ENCODE data around the gene NEDD4L.

Gene NEDD4L

DNA sequence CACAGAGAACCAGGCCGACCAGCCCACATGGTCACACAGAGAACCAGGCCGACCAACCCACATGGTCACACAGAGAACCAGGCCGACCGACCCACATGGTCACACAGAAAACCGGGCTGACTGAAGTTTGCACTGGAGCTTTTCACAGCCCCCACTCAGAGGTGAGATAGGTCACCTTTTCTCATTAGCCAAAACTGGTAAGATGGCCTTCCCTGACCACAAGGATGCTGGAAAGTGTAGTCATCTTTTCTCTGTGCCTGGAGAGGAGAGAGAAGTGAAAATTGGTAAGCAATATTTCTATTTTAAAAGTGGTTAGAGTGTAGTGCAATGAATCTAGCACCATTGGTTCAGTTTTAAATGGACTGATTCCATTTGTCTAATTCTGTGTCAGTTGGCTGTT, 247.1 kb downstream of the NEDD4L start:
- no peaks in the 10 kb centered on the region for H3K9me3 Mint-ChIP-seq
- no peaks in the 10 kb centered on the region for H3K36me3 Mint-ChIP-seq (ENCODE audit: low read depth)
- peaks cover 5% of the 10 kb centered on the region for H3K27me3 Mint-ChIP-seq (ENCODE audit: low read depth, poor library complexity)
- peaks cover 53% of the 10 kb centered on the region for H3K4me1 Mint-ChIP-seq
- no peak overlapping the region for H3K4me3 Mint-ChIP-seq
- TF ChIP-seq CTCF (IDR thresholded peaks at IDR 0.05): no peak
- H3K27ac Mint-ChIP-seq: no peak overlapping the region
- DNase-seq: no peak

DNA sequence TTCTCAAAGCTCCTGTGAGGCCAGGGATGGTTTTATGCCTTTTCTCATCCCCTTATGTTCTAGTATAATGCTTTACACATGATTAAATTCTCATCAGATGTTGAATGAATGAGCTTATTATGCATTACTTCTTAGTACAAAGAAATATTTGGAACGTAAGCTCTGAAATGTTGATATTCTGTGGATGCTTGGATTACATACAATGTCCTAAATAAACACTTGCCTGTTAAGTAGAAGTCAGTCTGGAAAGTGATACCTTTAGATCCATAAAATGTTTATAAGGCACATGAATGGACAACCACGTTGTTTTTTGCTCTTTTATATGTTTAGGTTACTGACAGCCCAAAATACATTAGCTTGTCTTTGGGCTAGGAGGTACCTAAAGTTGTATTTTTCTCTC, 248.6 kb downstream of the NEDD4L start:
- H3K27me3 Mint-ChIP-seq (ENCODE audit: low read depth, poor library complexity): peaks cover 5% of the 10 kb centered on the region
- H3K4me1 Mint-ChIP-seq: peaks cover 47% of the 10 kb centered on the region
- no peak overlapping the region for H3K27ac Mint-ChIP-seq
- DNase-seq: no peak
- H3K36me3 Mint-ChIP-seq (ENCODE audit: low read depth): no peaks in the 10 kb centered on the region
- TF ChIP-seq CTCF (IDR thresholded peaks at IDR 0.05): no peak
- no peaks in the 10 kb centered on the region for H3K9me3 Mint-ChIP-seq
- H3K4me3 Mint-ChIP-seq: no peak overlapping the region

DNA sequence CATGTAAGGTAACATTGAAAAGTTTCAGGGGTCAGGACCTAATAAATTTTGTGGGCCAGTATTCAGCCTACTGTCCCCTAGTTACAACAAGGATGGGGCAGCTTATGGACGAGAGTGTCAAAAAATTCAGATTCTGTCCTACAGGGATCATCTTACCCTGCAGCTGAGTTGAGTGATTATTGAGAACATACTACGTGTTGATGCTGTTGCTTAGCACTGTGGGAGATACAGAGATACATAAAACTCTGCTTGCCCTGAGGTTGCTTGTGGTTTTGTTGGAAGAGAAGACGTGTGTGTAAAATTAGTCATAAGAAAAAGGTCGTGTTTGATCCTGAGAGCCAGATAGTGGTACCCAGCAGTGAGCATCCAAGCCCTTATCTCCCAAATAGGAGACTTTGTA, 253.2 kb downstream of the NEDD4L start:
- no peaks in the 10 kb centered on the region for H3K36me3 Mint-ChIP-seq (ENCODE audit: low read depth)
- peaks cover 29% of the 10 kb centered on the region for H3K4me1 Mint-ChIP-seq
- no peak overlapping the region for H3K4me3 Mint-ChIP-seq
- H3K9me3 Mint-ChIP-seq: no peaks in the 10 kb centered on the region
- TF ChIP-seq CTCF (IDR thresholded peaks at IDR 0.05): no peak
- H3K27me3 Mint-ChIP-seq (ENCODE audit: low read depth, poor library complexity): peaks cover 5% of the 10 kb centered on the region
- DNase-seq: no peak
- peak overlapping the region; percentile 43 for H3K27ac Mint-ChIP-seq

DNA sequence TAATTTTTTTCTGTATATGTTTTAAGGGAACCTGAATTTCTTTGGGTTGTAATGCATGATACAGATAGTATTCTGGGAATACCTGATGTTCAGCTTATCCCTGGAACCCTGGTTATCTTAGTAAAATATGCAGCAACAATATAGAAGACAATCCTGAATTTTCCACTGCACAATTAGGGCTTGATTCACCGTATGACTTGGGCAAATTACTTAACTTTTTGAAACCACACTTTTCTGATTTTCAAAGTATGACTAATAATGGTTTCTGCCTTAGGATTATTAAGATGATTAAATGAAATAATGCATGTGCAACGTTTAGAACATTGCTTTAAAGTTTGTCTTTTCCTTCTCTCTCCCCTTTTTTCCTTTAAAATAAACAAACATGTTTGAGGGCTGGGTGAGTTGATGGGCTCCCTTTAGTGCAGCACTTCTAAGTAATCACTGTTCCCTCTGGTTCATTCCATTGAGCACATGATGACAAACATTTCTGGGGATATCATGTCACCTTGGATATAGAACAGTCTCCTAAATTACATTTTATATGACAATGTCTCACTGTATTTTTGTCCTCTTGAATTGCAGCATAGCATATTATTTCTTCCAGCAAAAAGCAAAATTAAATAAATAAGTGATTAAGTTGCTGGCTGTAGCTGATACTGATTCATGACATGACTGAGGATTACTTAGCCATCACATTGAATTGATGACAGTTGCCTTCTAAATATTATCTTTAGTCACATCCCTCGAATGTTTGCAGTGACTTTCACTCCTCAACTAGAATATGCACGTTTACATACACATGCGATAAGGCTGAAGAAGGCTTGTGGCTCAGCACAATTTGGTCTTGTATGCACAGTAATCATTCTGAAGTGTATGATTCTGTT, 254.5 kb downstream of the NEDD4L start:
- Mint-ChIP-seq H3K36me3 (ENCODE audit: low read depth) (no peaks in the 10 kb centered on the region), H3K4me3 (no peak overlapping the region), H3K27me3 (ENCODE audit: low read depth, poor library complexity) (peaks cover 5% of the 10 kb centered on the region), H3K4me1 (peaks cover 23% of the 10 kb centered on the region), H3K9me3 (no peaks in the 10 kb centered on the region), H3K27ac (no peak overlapping the region)
- no peak for DNase-seq
- no peak for TF ChIP-seq CTCF (IDR thresholded peaks at IDR 0.05)

DNA sequence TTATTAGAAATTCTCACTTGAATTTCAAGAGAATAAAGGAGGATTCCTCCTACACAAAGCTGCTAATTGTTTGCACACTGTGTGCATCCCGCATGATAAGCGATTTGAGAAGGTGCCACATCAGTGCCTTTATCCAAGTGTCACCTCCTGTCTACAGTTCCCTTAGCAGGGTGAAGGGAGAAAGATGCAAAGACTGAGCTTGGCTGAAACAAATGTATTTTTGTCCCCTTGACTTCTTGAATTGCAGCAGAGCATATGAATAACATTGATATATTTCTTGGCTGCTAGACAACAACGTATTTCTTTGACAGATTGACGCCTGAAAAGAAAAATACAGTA, 255.1 kb downstream of the NEDD4L start:
- no peak for TF ChIP-seq CTCF (IDR thresholded peaks at IDR 0.05)
- Mint-ChIP-seq H3K9me3 (no peaks in the 10 kb centered on the region), H3K27me3 (ENCODE audit: low read depth, poor library complexity) (peaks cover 5% of the 10 kb centered on the region), H3K27ac (no peak overlapping the region), H3K4me1 (peaks cover 23% of the 10 kb centered on the region), H3K36me3 (ENCODE audit: low read depth) (no peaks in the 10 kb centered on the region), H3K4me3 (no peak overlapping the region)
- no peak for DNase-seq

- Mint-ChIP-seq H3K27me3 (ENCODE audit: low read depth, poor library complexity) (peaks cover 5% of the 10 kb centered on the region), H3K9me3 (peaks cover 8% of the 10 kb centered on the region), H3K4me3 (no peak overlapping the region), H3K4me1 (peaks cover 23% of the 10 kb centered on the region), H3K36me3 (ENCODE audit: low read depth) (peaks cover 3% of the 10 kb centered on the region), H3K27ac (no peak overlapping the region)
- no peak for TF ChIP-seq CTCF (IDR thresholded peaks at IDR 0.05)
- no peak for DNase-seq
These were observed 255.9 kb downstream of the NEDD4L start for GRCh38 chr18:58299936-58300335.

Data from nephron progenitor cell (in vitro differentiated cells).